GM06990 (cell line): ENCODE results near the gene SCGB3A2.
"Not testable (repeated sequence)": the region's sequence is repeated elsewhere in the genome, so short reads cannot be mapped to it uniquely, and the experiment has no call there.

Experiments used
- DNase-seq: peaks from one replicate; pipeline ENCODE4 v3.0.0-alpha.2; 2011; ENCODE audit not compliant: insufficient read length; ENCODE audit errors: extremely low read depth
- H3K27me3 ChIP-seq: replicated peaks from 2 replicates; pipeline ENCODE4 v1.6.0; 2011; ENCODE audit warnings: low read length; ENCODE audit not compliant: control insufficient read depth, insufficient read depth
- H3K36me3 ChIP-seq: 2 replicates; pipeline ENCODE4 v1.5.1; 2011; ENCODE audit warnings: low read length; ENCODE audit not compliant: control insufficient read depth, insufficient read depth
- H3K4me3 ChIP-seq: replicated peaks from 2 replicates; pipeline ENCODE4 v1.5.1; 2011; ENCODE audit warnings: low read depth, mild to moderate bottlenecking, control low read depth, low read length
- CTCF ChIP-seq: IDR thresholded peaks from 2 replicates; pipeline ENCODE4 v1.5.1; 2011; ENCODE audit warnings: low read length, control low read depth, mild to moderate bottlenecking, inconsistent platforms; ENCODE audit not compliant: insufficient read depth, poor library complexity, severe bottlenecking

Gene SCGB3A2

DNA sequence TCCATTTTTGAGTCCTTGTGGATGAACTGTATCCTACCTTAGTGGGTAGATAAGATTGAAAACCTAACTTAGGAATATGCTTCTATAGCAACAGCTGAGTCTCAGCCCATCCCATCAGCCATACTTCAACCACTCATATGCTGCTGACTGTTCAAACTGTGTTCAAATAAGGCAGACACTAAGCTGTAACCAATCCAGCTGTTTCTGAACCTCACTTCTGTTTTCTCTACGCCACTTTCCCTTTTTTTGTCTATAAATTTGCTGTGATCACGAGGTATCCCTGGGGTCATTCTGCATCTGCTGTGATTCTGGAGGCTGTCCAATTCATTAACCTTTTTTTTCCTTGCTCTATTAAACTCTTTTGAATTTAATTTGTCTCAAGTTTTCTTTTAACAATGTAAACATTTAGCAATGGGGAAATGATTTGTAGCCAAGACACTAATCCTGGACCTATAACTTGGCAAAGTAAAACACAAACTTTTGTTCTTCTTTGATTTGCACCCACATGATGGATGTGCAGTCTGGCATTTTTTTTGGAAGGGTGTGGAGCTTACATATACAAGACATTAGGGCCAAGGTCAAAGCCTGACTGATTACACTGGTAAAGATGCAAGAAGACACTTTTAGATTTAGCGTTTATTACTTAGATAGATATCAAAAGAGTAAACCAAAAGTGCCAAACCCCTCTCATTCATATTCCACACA is 14.9 kb upstream of the SCGB3A2 start:
- Histone ChIP-seq H3K27me3 (no peaks in the 10 kb centered on the region), H3K36me3 (no peaks in the 10 kb centered on the region), H3K4me3 (no peak overlapping the region)
- no peak for DNase-seq
- TF ChIP-seq CTCF: no peak

DNA sequence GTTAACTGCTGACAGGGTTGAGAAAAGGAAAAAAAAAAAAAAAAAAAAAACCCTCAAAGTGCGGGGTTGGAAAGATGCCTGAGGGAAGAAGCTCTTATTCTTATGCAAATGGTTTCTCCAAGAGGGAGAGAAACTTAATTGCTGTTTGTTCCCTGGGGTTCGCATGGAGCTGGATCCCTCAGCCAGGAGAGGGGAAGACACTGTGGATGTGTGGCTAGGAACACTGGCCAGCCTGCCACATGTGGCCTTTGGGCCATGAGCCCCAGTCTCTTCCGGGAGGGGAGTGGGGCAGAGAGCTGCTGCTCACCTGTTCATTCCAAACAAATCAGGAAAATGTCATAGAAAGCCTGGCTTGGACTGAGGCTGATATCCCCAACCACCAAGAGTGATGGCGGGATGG is 9.4 kb upstream of the SCGB3A2 start:
- Histone ChIP-seq H3K36me3 (no peaks in the 10 kb centered on the region), H3K27me3 (no peaks in the 10 kb centered on the region), H3K4me3 (no peak overlapping the region)
- DNase-seq: no peak
- TF ChIP-seq CTCF: no peak

- not testable (repeated sequence) for DNase-seq, H3K4me3 ChIP-seq, H3K27me3 ChIP-seq, H3K36me3 ChIP-seq
Measured at GRCh38 chr5:147869892-147870291, 8.6 kb upstream of the SCGB3A2 start.

DNA sequence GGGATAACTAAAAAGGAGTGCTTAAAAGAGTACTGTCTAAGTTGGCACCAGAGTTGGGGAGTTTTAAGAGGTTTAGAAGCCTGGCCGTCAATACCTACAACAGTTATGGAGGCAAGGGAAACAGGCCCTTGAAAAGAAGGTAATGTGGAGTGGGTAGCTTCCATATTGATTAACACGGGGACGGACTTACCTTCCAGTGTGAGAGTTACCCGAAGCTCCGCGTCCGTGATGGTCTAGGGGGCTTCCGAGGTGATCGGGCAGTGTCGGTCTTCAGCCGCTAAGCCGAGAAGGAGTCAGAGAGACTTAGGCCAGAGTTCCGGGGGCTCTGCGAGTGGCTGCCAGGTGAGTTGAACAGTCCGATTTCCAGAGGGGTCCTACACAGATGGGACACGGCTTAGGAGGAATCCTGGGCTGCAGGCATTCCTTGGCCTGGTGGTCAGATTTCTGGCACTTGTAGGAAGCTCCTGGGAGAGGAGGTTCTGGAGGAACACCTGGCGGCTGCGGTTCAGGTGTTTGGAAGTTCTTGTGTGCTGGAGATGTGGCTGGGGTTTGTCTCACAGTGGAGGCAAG is 6.4 kb upstream of the SCGB3A2 start:
- not testable (repeated sequence) for H3K36me3 ChIP-seq, DNase-seq, H3K4me3 ChIP-seq, H3K27me3 ChIP-seq

GRCh38 chr5:147872744-147873435 is 5.6 kb upstream of the SCGB3A2 start:
- not testable (repeated sequence) for DNase-seq, H3K4me3 ChIP-seq, H3K27me3 ChIP-seq, H3K36me3 ChIP-seq

GRCh38 chr5:147874118-147874875 is 4.2 kb upstream of the SCGB3A2 start:
- H3K27me3 ChIP-seq, H3K36me3 ChIP-seq, H3K4me3 ChIP-seq, DNase-seq: not testable (repeated sequence)

GRCh38 chr5:147874910-147875367 is 3.6 kb upstream of the SCGB3A2 start:
- DNase-seq: no peak
- TF ChIP-seq CTCF: no peak
- H3K4me3 ChIP-seq: no peak overlapping the region
- H3K36me3 ChIP-seq: no peaks in the 10 kb centered on the region
- H3K27me3 ChIP-seq: no peaks in the 10 kb centered on the region
